Measurements from ENCODE around the gene RSAD2. TPM values are rescaled to one million over a fixed set of nuclear protein-coding genes. Genes with fewer than 3 reads are reported as not detected.

Gene RSAD2
- polyA plus RNA-seq, 4 donors, result 0.81 to 3.7 (median 1.8) TPM

DNA sequence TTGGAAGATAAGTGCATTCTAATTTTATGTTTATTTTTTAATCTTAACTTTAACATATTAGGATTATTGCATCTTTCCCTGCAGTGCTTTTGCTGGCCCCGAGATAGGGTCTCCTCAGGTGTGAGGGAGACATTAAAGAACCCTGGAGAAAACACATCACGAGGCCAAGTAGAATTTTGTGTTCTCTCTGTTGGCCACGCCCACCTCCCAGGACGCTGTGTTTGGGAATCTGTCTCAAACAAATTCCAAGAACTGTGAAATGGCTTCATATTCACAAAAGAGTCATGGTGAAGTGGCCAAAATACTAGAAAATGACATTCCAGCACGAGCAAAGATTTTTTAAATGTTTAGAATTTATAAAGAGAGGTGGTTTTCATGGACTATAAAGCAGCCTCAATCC is 67.0 kb downstream of the RSAD2 start:
- no peak for FAIRE-seq
- no peaks in the 10 kb centered on the region for H3K4me1 ChIP-seq (ENCODE audit: control insufficient read depth in 3 of 3, insufficient read depth in 2 of 3, low read depth in 1 of 3, low read length in 2 of 3)
- H3K4me3 ChIP-seq (ENCODE audit: low read depth in 1 of 3, low read length in 3 of 3), result no peak overlapping the region
- 78 to 88% (median 88%) methylated on average over 5 of the region's 5 CpGs for WGBS, 3 donors
- DNase-seq, result no peak
- no peaks in the 10 kb centered on the region for H3K27me3 ChIP-seq (ENCODE audit: control insufficient read depth in 3 of 3, insufficient read depth in 3 of 3, low read length in 3 of 3)
- H3K9me3 ChIP-seq (ENCODE audit: control insufficient read depth in 2 of 2, insufficient read depth in 1 of 2, low read depth in 1 of 2, low read length in 1 of 2), result no peaks in the 10 kb centered on the region
- H3K27ac ChIP-seq (ENCODE audit: low read depth in 1 of 3, low read length in 2 of 3), result no peak overlapping the region
- H3K36me3 ChIP-seq (ENCODE audit: control insufficient read depth in 3 of 3, insufficient read depth in 2 of 3, low read depth in 1 of 3, low read length in 3 of 3), result peaks cover 0 to 21% (median 0%) of the 10 kb centered on the region in 3 donors

DNA sequence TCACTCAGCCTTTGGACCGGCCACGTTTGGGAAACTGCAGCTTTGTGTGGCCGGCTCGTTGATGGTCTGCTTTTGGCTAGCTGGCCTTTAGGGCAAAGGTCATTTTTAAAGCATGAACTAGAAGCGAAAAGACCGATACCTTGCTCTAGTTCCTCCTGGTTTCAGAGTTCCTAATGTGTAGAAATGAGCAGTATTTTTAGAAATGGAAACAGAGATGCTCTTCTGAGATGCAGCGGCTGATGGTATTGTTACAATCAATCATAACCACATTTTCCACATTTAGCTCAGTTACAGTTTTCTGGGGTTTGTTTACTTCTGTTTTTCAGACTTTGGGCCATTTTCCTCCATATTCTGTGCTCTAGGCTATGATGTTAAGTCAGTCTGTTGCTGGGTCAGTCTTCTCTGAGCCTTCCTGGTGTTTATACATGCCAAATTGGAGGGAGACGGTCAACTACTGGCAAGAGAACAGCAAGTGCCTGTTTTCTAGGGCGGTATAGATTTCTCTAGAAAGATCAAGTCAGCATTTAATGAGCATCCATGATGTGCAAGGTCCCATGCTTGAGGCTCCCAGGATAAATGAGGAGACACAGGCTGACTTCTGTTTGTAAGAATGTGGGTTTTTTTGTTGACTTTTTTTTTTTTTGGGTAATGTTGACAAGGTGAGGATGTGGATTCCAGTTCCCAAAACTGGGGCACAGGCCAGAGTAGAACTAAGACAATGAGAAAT is 67.7 kb downstream of the RSAD2 start:
- H3K4me3 ChIP-seq (ENCODE audit: low read depth in 1 of 3, low read length in 3 of 3), result no peak overlapping the region
- no peak for DNase-seq
- no peaks in the 10 kb centered on the region for H3K27me3 ChIP-seq (ENCODE audit: control insufficient read depth in 3 of 3, insufficient read depth in 3 of 3, low read length in 3 of 3)
- H3K36me3 ChIP-seq (ENCODE audit: control insufficient read depth in 3 of 3, insufficient read depth in 2 of 3, low read depth in 1 of 3, low read length in 3 of 3), result peaks cover 0 to 21% (median 0%) of the 10 kb centered on the region in 3 donors
- 75 to 90% (median 77%) methylated on average over 9 of the region's 9 CpGs for WGBS, 3 donors
- H3K9me3 ChIP-seq (ENCODE audit: control insufficient read depth in 2 of 2, insufficient read depth in 1 of 2, low read depth in 1 of 2, low read length in 1 of 2), result no peaks in the 10 kb centered on the region
- no peak for FAIRE-seq
- H3K4me1 ChIP-seq (ENCODE audit: control insufficient read depth in 3 of 3, insufficient read depth in 2 of 3, low read depth in 1 of 3, low read length in 2 of 3), result no peaks in the 10 kb centered on the region
- no peak overlapping the region for H3K27ac ChIP-seq (ENCODE audit: low read depth in 1 of 3, low read length in 2 of 3)

DNA sequence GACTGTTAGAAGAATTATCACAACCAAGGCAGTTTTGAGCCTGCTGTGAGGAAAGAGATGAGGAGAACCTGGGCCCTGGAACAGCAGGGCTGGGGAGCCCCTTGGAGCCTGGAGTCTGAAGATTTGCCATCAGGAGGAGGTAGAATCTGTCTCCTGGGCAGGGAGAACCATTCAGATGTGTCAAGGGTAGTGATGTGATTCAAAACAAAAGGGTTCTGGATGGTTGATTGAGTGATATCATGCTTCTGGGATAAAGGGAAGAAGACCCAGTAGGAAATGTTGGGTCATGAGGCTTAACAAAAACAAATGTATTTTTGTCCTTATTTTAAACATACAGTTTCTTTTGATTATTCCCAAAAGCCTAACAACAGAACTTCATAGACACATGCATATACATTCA is 68.2 kb downstream of the RSAD2 start:
- H3K4me1 ChIP-seq (ENCODE audit: control insufficient read depth in 3 of 3, insufficient read depth in 2 of 3, low read depth in 1 of 3, low read length in 2 of 3), result no peaks in the 10 kb centered on the region
- no peaks in the 10 kb centered on the region for H3K27me3 ChIP-seq (ENCODE audit: control insufficient read depth in 3 of 3, insufficient read depth in 3 of 3, low read length in 3 of 3)
- no peak overlapping the region for H3K27ac ChIP-seq (ENCODE audit: low read depth in 1 of 3, low read length in 2 of 3)
- no peak overlapping the region for H3K4me3 ChIP-seq (ENCODE audit: low read depth in 1 of 3, low read length in 3 of 3)
- FAIRE-seq (no peak), DNase-seq (no peak)
- H3K36me3 ChIP-seq (ENCODE audit: control insufficient read depth in 3 of 3, insufficient read depth in 2 of 3, low read depth in 1 of 3, low read length in 3 of 3), result peaks cover 0 to 21% (median 0%) of the 10 kb centered on the region in 3 donors
- no peaks in the 10 kb centered on the region for H3K9me3 ChIP-seq (ENCODE audit: control insufficient read depth in 2 of 2, insufficient read depth in 1 of 2, low read depth in 1 of 2, low read length in 1 of 2)

DNA sequence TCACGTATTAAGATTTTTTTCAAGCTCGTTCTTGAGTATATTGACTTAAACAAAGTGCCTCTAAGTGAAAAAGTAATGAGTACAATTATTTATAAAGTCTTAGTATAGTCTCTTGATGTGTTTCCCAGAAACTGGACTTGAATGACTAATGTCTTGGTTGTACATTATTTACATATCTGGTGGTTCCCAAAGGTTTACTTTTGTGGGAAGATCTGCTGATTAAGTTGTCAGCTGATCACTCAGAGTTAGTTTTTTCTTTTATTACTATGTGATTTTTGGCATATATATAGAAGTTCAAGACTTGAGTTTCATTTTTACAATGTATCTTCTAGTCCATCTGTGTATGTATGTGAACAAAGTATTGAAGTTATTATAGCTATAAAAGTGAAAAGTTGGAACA is 69.1 kb downstream of the RSAD2 start:
- Histone ChIP-seq H3K4me1 (ENCODE audit: control insufficient read depth in 3 of 3, insufficient read depth in 2 of 3, low read depth in 1 of 3, low read length in 2 of 3) (no peaks in the 10 kb centered on the region), H3K36me3 (ENCODE audit: control insufficient read depth in 3 of 3, insufficient read depth in 2 of 3, low read depth in 1 of 3, low read length in 3 of 3) (peaks cover 0 to 17% (median 0%) of the 10 kb centered on the region in 3 donors), H3K27me3 (ENCODE audit: control insufficient read depth in 3 of 3, insufficient read depth in 3 of 3, low read length in 3 of 3) (no peaks in the 10 kb centered on the region), H3K27ac (ENCODE audit: low read depth in 1 of 3, low read length in 2 of 3) (no peak overlapping the region), H3K4me3 (ENCODE audit: low read depth in 1 of 3, low read length in 3 of 3) (no peak overlapping the region), H3K9me3 (ENCODE audit: control insufficient read depth in 2 of 2, insufficient read depth in 1 of 2, low read depth in 1 of 2, low read length in 1 of 2) (no peaks in the 10 kb centered on the region)
- FAIRE-seq (no peak), DNase-seq (no peak)
- 73 to 83% (median 75%) methylated on average over 2 of the region's 2 CpGs for WGBS, 3 donors

Other genes starting within 250 kb of the RSAD2 start
- gene CMPK2, start 11.9 kb upstream of the RSAD2 start, polyA plus RNA-seq, result 10 to 100 TPM in 1 of 4 donors, 1 to 10 TPM in 3; 5.5 to 11.0 (median 9.5) TPM
- 1 to 10 TPM; 1.4 to 5.0 (median 2.7) TPM for gene RNF144A, start 39.6 kb downstream of the RSAD2 start, polyA plus RNA-seq

Data from small intestine (tissue), 7 donors.